HG02840 (cell line): Measurements from ENCODE around the gene PXMP2.

ENCODE experiments used
- ATAC-seq: cut with Tn5 transposase; IDR thresholded peaks from one replicate; pipeline ENCODE4 v1.9.1; 2021; ENCODE audit warnings: mild to moderate bottlenecking, moderate library complexity, moderate number of reproducible peaks; ENCODE audit not compliant: unreplicated experiment, low FRiP score

The PXMP2 gene

GRCh38 chr12:132659146-132659545 lies 28.2 kb upstream of the PXMP2 start:
- no peak for ATAC-seq

GRCh38 chr12:132660052-132660451 lies 27.3 kb upstream of the PXMP2 start:
- no peak for ATAC-seq

GRCh38 chr12:132660996-132661395 lies 26.4 kb upstream of the PXMP2 start:
- no peak for ATAC-seq

DNA sequence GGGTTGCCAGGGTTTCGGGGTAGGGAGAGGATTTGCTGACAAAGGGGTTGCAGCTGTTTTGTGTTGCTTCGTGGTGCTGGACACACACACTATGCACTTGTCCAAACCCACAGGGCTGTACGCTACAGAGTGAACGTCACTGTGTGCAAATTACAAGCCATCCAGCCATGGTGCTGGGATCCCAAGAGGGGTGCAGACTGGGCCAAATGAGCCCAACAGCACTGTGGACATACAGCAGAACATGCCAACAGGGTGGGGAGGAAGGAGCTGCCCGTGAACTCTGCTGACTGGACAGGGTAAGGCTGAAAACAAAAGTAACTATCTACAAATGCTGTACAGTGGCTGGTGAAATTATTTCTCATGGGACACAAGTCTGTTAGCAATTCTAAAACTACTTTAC lies 25.4 kb upstream of the PXMP2 start:
- no peak for ATAC-seq

- ATAC-seq: no peak
Measured at GRCh38 chr12:132662901-132663755, 24.3 kb upstream of the PXMP2 start.

DNA sequence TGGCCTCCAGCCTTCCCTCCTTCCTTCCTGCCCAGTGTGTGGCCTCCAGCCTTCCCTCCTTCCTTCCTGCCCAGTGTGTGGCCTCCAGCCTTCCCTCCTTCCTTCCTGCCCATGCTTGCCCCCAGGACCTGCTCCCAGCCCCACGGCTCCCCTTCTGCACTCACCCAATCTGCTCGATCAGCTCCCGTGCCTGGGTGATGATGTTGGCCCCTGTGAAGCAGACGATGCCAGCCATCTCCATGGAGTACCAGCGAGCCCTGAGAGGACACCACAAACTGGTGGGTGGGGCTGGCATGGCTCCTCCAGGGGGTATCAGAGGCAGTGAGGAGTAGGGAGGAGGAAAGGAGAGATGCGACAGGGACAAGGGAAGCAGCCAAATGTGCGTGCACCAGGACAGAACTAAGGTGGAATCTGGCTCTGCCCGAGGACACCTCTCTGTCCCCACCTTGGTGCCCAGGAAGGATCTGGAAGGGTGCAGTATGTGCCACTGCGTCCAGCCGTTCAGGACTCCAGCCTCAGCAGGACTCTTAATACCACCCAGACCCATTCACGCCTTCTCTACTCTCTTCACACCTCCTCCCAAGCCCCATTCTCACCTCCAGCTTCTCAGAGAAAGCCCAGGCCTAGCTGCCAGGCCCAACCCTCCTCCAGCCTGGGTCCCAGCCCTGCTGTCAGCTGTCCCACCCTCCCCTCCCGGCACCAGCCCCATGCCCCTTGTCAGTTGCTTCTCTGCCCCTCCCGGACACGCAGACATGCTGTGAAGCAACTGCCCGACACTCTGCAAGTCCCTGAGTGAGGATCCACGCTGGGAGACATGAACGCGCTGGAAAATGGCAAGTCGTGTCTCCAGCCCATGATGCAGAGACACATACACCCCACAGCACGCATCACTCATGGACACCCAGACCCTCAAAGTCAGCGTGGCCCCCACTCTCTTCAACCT lies 22.9 kb upstream of the PXMP2 start:
- no peak for ATAC-seq

DNA sequence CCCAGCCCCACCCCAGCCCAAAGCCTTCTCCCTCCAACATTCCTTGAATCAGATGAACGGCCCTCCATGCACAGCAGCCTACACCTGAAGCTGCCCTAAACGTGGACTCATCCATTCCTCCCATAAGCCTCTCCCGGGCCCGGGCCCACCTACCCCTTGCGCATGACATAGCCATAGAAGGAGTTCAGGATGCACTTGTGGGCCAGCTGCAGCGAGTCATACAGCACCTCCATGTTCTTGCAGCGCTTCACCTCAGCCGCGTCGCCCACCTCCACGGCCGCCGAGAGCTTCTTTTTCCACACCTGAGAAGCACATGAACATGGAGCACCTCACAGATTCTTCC lies 22.3 kb upstream of the PXMP2 start:
- ATAC-seq: no peak

- no peak for ATAC-seq
Measured at GRCh38 chr12:132665794-132666193, 21.6 kb upstream of the PXMP2 start.

DNA sequence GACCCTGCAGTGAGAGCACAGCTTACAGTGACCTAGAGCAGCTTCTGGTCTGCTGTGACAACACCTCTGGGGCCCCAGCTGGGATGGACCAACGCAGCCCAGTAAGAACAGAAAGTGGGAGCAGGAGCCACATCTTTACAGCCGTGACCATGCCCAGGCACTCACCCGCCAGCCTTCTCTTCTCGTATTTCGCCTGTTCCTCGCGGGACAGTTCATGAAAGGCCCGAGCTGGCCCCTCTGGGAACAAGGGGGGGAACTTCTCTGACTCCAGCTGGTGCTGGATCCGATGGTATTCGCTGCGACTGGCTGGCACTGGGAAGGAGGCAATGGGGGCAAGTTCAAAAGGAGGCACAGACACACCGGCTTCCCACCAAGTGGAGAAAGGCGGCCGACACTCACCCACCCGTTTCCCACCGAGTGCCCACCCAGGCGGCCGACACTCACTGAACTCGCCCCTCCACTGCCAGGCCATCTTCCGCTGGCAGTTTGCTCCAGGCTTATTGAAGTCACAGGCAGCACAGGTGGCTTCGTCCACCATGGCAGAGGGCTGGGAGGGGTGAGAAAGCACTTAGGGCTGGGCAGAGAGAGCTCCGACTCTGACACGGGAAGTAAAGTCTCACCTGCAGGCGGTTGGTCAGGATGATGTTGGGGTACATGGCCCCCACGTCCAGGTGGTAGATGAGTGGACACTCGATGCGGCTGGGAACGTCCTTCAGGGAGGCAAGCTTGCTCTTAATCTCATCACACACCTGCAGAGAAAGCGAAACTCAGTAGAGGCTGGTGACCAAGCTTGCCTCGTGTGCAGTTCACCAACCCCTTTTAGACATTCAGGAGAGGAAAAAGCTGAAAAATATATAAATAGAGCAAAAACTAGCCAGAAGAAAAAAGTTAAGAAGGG lies 18.9 kb upstream of the PXMP2 start:
- no peak for ATAC-seq

DNA sequence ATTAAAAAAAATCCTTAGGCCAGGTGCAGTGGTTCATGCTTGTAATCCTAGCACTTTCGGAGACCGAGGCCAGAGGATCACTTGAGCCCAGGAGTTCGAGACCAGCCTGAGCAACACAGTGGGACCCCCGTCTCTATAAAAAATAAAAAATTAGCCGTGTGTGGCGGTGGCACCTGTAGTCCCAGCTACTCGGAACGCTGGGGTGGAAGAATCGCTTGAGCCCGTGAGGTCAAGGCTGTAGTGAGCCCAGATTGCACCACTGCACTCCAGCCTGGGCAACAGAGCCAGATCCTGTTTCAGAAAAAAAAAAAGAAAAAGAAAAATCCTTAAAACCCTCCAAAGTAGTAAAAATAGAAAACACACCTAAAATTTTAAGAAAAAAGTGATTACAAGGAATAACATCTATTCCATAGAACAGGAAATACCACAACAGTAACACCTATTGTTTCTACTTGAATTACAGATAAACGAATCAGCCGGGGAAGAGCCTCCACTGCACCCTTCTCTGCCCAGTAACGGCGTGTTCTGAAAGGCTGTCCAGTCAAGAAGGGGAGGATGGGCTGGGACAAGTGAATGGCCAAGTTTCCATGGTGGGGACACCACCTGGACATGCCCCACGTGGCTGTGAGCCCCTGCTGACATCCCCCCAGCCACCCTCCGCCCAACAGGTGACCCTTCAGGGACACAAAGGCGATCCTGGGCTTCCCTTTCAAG lies 18.1 kb upstream of the PXMP2 start:
- ATAC-seq: no peak

GRCh38 chr12:132672116-132672515 lies 15.3 kb upstream of the PXMP2 start:
- ATAC-seq: no peak

DNA sequence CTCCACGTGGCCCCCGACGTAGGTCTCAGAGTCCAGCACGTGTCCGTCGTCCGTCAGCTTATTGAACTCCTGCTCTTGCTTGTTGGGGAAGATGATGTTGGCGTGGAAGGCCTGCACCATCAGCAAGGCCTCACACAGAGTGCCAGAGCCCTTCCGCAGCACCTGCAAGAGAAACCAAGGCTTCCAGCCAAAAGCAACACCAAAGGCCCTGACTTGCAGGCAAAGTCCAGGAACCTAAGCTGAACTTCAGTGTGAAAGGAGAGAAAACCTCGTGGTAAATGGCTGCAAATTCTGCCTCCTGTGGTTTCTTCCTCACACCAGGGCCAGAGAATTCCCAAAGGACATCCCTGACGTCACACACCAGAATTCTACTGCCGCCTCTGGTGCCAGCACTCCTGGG lies 14.7 kb upstream of the PXMP2 start:
- no peak for ATAC-seq

GRCh38 chr12:132673288-132674179 lies 13.9 kb upstream of the PXMP2 start:
- no peak for ATAC-seq

- no peak for ATAC-seq
Measured at GRCh38 chr12:132674561-132674960, 12.8 kb upstream of the PXMP2 start.

GRCh38 chr12:132675757-132676432 lies 11.5 kb upstream of the PXMP2 start:
- no peak for ATAC-seq

DNA sequence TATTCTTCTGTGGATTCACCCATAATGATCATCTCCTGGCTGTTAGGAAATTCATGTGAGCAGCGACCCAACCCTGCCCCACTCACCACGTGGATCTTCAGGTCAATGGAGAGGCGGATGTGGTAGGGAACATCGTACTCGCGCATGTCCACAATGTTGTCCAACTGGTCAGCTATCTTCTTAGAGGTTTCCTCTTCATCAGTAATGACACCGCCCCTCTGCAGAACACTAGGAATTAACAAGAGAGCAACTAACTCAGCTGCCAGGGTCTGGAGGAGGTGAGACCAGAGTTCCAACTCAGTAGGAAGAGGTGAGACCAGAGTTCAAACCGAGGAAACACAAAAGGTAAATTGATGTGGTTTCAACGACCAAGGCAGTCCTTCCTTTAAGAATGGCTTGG lies 9.9 kb upstream of the PXMP2 start:
- no peak for ATAC-seq

DNA sequence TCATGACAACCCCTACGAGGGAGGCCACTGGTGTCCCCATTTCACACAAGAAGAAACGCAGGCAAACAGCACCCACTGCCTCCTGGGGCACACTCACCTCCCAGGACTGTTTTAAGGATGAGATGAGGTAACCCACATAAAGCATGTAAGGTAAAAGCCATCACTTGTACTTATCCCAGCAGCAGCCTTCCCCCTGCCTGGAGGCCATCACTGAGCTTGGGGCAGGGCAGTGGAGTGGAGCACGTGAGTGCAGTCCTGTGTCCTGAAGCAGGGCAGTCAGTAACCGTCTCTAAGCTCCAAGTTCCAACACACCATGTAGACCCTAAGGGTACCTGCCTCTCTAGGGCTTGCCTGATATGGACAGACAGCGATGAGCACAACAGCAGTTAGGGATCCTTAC lies 2.0 kb upstream of the PXMP2 start:
- no peak for ATAC-seq

- peak; percentile 25 for ATAC-seq
Measured at GRCh38 chr12:132686825-132687210, 569 bp upstream of the PXMP2 start.
